HepG2 (cell line): Measurements from ENCODE around the gene CMTM8. TPM values are rescaled to one million over a fixed set of nuclear protein-coding genes. Genes with fewer than 3 reads are reported as not detected.

Experiments
- CBX2 ChIP-seq, 2 experiments: fragments of 200-600 bp in 1 of 2; sonication (generic); formaldehyde crosslinking in 1 of 2; IDR thresholded peaks; 2 replicates each; pipeline versions ENCODE4 v1.7.0 to v1.8.1; 2018 to 2022; ENCODE audit warnings: low read depth in 2 of 2, low read length in 1 of 2, mild to moderate bottlenecking in 1 of 2, missing genetic modification reagents in 1 of 2
- HNF4A ChIP-seq: sonication (generic); formaldehyde crosslinking; IDR thresholded peaks from 2 replicates; pipeline ENCODE4 v1.4.0; 2020; ENCODE audit warnings: missing genetic modification reagents
- JARID2 ChIP-seq: sonication (generic); formaldehyde crosslinking; IDR thresholded peaks from 2 replicates; pipeline ENCODE4 v1.8.1; 2023; ENCODE audit warnings: missing genetic modification reagents, inconsistent platforms; ENCODE audit not compliant: insufficient replicate concordance
- MBD4 ChIP-seq: IDR thresholded peaks from 2 replicates; pipeline ENCODE4 v1.6.1; 2012; ENCODE audit warnings: low read length, inconsistent platforms, borderline replicate concordance
- MTF1 ChIP-seq: sonication (generic); formaldehyde crosslinking; IDR thresholded peaks from 2 replicates; pipeline ENCODE4 v1.5.0; 2020; ENCODE audit warnings: missing genetic modification reagents
- PLRG1 ChIP-seq: fragments of 450-650 bp; conservative IDR thresholded peaks from 2 replicates; pipeline ENCODE4 v1.6.1; 2016
- RFX5 ChIP-seq: IDR thresholded peaks from 2 replicates; pipeline ENCODE4 v1.6.1; 2011; ENCODE audit warnings: low read depth, low read length, improper control_type of control experiment
- SATB2 ChIP-seq: sonication (generic); formaldehyde crosslinking; IDR thresholded peaks from 2 replicates; pipeline ENCODE4 v1.5.0; 2020; ENCODE audit warnings: missing genetic modification reagents
- SP5 ChIP-seq: IDR thresholded peaks from 2 replicates; pipeline ENCODE4 v1.6.1; 2016; ENCODE audit warnings: low read depth, borderline replicate concordance
- ZNF460 ChIP-seq: sonication (generic); formaldehyde crosslinking; IDR thresholded peaks from 2 replicates; pipeline ENCODE4 v1.5.1; 2020; ENCODE audit warnings: missing genetic modification reagents, mild to moderate bottlenecking, borderline replicate concordance
- ZNF792 ChIP-seq: IDR thresholded peaks from 2 replicates; pipeline ENCODE4 v1.6.1; 2016
- polyA plus RNA-seq, 8 experiments: library from polyadenylated mRNA; depleted of rRNA in 3 of 8; stranded (reverse) in 7 of 8; unstranded in 1 of 8; fragments of >200 nt; fragmentation: Illumina TruSeq in 4 of 8; extraction: Trizol in 4 of 8; gene quantifications; 2 replicates each; pipeline versions ENCODE4 v1.2.1 to v1.2.3, GENCODE V29; 2011 to 2016; ENCODE audit warnings: low read depth in 4 of 8, missing spikeins in 1 of 8, mixed read lengths in 1 of 8; ENCODE audit not compliant: insufficient read depth in 1 of 8
- total RNA-seq, 5 experiments: library from RNA; depleted of rRNA; stranded (reverse); fragments of >200 nt; fragmentation: Illumina TruSeq; extraction: Trizol; gene quantifications; 2 replicates each; pipeline ENCODE4 v1.2.3, GENCODE V29; 2016; ENCODE audit warnings: low read depth in 1 of 5
- TF ChIP-seq, protein P1 (sequence below), 2 experiments: fragments of 450-650 bp in 1 of 2; sonication (generic) in 1 of 2; formaldehyde crosslinking in 1 of 2; IDR thresholded peaks; 2 replicates each; pipeline versions ENCODE4 v1.6.1 to v1.8.0; 2016 to 2022; ENCODE audit warnings: antibody characterized with exemption in 1 of 2, mild to moderate bottlenecking in 1 of 2, missing genetic modification reagents in 1 of 2
- TF ChIP-seq, protein P2 (sequence below): sonication (generic); formaldehyde crosslinking; conservative IDR thresholded peaks from 2 replicates; pipeline ENCODE4 v1.4.0; 2020; ENCODE audit warnings: missing genetic modification reagents

The CMTM8 gene
- total and polyA plus RNA-seq, 2 of the 13 experiments (the other 11 are each of a cell fraction or from before 2014, with no cell fraction given), result 8.9 to 15.8 TPM

DNA sequence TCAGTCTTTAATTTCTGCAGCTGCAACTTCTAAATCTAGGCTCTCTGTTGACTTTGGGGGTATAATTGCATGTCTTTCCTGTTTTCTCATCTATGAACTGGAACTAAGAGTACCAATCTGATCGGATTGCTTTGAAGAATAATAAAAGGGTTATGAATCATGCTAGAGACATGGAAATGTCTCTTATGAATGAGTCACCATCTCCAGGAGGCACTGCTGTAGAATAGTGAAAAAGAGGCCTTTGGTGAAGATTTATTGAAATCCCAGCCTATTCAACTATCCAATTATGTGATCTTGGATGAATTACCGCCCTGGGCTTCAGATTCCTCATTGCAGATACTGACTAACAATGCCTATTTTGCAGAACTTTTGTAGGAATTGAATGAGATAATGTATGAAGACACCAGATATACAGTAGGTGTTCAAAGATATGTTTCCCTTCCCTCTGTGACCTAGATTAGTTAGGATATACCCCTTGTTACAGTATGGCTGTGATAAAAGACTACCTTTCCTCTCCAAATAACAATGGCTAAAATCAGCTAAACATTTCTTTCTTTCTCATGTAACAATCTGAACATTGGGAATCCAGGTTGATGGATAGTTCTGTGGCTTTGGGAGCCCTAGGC, 11.5 kb upstream of the CMTM8 start (continued):
- TF ChIP-seq, protein P1, sequence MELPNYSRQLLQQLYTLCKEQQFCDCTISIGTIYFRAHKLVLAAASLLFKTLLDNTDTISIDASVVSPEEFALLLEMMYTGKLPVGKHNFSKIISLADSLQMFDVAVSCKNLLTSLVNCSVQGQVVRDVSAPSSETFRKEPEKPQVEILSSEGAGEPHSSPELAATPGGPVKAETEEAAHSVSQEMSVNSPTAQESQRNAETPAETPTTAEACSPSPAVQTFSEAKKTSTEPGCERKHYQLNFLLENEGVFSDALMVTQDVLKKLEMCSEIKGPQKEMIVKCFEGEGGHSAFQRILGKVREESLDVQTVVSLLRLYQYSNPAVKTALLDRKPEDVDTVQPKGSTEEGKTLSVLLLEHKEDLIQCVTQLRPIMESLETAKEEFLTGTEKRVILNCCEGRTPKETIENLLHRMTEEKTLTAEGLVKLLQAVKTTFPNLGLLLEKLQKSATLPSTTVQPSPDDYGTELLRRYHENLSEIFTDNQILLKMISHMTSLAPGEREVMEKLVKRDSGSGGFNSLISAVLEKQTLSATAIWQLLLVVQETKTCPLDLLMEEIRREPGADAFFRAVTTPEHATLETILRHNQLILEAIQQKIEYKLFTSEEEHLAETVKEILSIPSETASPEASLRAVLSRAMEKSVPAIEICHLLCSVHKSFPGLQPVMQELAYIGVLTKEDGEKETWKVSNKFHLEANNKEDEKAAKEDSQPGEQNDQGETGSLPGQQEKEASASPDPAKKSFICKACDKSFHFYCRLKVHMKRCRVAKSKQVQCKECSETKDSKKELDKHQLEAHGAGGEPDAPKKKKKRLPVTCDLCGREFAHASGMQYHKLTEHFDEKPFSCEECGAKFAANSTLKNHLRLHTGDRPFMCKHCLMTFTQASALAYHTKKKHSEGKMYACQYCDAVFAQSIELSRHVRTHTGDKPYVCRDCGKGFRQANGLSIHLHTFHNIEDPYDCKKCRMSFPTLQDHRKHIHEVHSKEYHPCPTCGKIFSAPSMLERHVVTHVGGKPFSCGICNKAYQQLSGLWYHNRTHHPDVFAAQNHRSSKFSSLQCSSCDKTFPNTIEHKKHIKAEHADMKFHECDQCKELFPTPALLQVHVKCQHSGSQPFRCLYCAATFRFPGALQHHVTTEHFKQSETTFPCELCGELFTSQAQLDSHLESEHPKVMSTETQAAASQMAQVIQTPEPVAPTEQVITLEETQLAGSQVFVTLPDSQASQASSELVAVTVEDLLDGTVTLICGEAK (IDR thresholded peaks at IDR 0.05), result no peak
- TF ChIP-seq, protein P1 (CRISPR knock-in tag; IDR thresholded peaks at IDR 0.05), result no peak
- TF ChIP-seq HNF4A (no peak), SATB2 (no peak), PLRG1 (no peak), ZNF460 (CRISPR knock-in tag) (no peak), JARID2 (CRISPR knock-in tag) (no peak), RFX5 (no peak), ZNF792 (no peak), MBD4 (no peak), SP5 (CRISPR knock-in tag) (no peak), CBX2 (IDR thresholded peaks at IDR 0.05; ENCODE audit: low read depth, low read length) (no peak), CBX2 (CRISPR knock-in tag; IDR thresholded peaks at IDR 0.05; ENCODE audit: low read depth) (no peak), MTF1 (CRISPR knock-in tag) (no peak)
- TF ChIP-seq, protein P2, sequence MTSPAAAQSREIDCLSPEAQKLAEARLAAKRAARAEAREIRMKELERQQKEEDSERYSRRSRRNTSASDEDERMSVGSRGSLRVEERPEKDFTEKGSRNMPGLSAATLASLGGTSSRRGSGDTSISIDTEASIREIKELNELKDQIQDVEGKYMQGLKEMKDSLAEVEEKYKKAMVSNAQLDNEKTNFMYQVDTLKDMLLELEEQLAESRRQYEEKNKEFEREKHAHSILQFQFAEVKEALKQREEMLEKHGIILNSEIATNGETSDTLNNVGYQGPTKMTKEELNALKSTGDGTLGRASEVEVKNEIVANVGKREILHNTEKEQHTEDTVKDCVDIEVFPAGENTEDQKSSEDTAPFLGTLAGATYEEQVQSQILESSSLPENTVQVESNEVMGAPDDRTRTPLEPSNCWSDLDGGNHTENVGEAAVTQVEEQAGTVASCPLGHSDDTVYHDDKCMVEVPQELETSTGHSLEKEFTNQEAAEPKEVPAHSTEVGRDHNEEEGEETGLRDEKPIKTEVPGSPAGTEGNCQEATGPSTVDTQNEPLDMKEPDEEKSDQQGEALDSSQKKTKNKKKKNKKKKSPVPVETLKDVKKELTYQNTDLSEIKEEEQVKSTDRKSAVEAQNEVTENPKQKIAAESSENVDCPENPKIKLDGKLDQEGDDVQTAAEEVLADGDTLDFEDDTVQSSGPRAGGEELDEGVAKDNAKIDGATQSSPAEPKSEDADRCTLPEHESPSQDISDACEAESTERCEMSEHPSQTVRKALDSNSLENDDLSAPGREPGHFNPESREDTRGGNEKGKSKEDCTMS (CRISPR knock-in tag), result no peak
